HG03354 (cell line): ENCODE data around the gene ZNF500.
"Not testable (repeated sequence)": the region's sequence is repeated elsewhere in the genome, so short reads cannot be mapped to it uniquely, and the experiment has no call there.

Source experiments
- ATAC-seq: cut with Tn5 transposase; IDR thresholded peaks from one replicate; pipeline ENCODE4 v1.9.1; 2021; ENCODE audit warnings: mild to moderate bottlenecking; ENCODE audit not compliant: unreplicated experiment, poor library complexity, severe bottlenecking

Gene ZNF500

DNA sequence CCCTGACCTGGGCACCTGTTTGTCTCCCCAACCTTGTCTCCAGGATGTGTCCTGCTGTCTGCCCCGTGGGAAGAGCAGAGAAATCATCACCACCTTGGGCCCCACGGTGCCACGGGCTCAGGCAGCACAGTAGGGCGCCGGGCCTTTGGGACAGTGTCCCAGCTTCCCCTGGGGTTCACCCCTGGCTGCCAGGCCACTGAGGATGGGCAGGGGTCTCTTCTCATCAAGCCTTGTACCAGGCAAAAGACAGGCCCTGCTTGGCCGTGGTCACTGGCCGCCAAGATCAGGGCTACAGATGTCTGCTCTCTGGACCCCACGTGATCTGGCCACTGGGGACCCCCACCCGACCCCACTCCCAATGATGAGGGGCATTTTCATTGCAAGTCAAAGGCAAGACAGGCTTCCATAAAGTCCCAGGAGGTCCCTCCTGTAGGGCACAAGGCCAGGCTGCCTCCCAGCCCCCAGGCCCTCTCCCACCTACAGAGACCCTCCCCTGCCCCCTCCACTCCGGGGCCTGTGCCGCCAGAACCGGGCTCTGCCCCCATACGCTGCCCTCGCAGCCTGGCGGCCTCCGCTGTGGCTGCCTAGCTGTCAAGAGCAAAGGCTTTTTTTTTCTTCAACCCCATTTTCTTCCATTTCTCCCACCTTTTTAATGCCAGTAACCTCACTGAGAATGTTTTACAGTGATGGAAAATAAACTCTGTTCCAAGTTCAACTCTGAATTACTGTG, 18.1 kb downstream of the ZNF500 start:
- ATAC-seq: no peak

- ATAC-seq: no peak
Observed at GRCh38 chr16:4747906-4748681, 18.9 kb downstream of the ZNF500 start.

GRCh38 chr16:4746991-4747574, 19.9 kb downstream of the ZNF500 start:
- no peak for ATAC-seq

DNA sequence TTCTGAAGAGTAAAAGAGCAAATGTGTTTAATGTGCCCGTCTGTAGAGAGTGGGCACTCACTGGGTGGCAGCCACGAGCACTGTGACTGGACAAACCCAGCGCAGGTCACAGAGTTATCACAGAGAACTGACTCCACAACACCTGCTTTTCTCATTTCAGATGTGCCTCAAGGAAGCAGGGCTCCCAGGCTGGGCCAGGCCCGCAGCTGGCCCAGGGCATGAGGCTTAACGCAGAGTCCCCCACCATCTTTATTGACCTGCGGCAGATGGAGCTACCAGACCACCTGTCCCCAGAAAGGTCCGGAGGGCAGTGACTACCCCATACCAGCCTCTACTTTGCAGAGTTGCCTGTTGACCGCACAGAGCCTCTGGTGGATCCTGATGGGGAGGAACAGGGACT, 20.7 kb downstream of the ZNF500 start:
- no peak for ATAC-seq

- no peak for ATAC-seq
Observed at GRCh38 chr16:4745274-4745569, 21.7 kb downstream of the ZNF500 start.

- ATAC-seq: no peak
Observed at GRCh38 chr16:4744555-4745273, 22.2 kb downstream of the ZNF500 start.

DNA sequence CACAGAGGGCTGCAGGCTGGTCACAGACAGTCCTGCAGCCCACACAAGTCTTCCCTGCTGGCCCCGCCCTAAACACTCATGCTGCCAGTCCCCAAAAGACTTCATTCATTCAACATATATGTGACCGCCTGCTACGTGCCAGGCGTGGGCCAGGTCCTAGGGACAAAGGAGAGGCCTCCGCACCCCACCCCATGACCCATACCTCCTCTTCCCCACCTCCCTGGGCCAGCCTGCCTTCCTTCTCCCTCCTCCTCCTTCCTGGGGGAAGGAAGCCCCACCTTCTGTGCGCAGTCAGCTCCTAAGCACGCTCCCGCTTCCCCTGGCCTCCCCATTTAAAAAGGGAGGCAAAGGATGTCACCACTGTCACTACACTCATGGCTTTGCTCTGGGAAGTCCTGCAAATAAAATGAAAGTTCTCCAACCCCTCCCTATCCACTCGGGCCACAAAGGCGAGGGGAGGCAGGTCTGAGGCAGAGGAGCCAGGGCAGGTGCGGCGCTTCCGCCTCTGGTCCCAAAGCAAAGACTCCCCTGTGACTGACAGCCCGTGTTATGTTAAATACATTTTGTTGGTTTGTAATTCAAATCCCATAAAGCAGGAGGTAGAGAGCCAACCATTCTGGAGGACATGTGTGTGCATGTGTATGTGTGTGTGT, 23.6 kb downstream of the ZNF500 start:
- no peak for ATAC-seq

GRCh38 chr16:4738370-4738769, 28.6 kb downstream of the ZNF500 start:
- ATAC-seq: not testable (repeated sequence)

GRCh38 chr16:4737545-4737944, 29.4 kb downstream of the ZNF500 start:
- ATAC-seq: no peak

DNA sequence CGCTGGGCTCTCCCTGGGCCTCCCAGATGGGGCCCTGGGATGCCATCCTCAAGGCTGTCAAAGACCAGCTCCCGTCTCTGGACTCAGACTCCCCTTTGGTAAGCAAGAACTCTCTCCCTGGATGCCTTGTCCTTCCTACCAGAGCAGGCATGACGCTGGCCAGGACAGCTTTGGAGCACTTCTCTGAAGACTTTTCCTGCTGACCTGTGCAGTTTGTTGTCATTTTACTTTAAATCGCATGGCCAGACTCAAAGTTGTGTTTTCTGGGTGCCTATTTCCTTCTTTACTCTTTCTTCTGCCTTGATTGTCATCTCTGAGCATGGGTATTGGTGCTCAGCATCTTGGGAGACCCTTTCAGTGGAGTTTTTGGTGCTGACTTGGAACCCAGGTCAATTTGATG, 30.4 kb downstream of the ZNF500 start:
- ATAC-seq: no peak

GRCh38 chr16:4734730-4735535, 32.0 kb downstream of the ZNF500 start:
- peak; percentile 68 for ATAC-seq

DNA sequence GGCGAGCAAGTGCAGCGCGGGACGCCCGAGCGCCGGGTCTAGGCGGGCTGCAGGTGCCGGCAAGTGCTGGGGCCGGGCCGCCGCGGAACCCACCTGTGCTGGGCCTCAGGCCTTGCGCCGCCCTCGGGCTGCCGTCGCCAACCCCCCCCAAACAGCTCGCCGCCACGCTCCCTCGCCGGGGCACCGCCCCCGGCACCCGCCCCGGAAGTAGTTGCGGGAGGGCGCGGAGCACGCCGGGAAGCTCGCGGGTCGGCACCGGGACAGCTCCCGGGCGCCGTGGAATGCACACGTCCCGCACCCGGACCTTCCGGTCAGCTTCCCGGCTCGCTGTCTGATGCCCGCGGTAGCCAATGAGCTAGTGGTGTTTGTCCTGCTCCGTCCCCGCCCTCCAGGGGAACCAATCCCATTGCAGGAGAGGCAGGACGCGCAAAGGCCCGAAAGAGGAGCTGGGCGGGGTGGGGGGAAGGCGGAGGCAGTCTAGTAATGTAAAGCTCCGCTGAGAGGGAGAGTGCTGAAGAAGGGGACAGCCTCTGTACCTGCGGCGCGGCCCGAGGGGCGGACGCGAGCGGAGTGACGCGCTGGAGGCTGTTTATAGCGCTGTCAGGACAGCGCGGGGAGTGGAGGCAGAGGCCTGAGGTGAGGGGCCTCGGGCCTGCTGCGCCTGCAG, 32.8 kb downstream of the ZNF500 start, which contains the start of the genes ANKS3 and DNAAF8:
Gene ANKS3 (minus strand): TSS at position 209 of the 667 bp plus-strand sequence. CDS start 4,122 bp downstream, outside the sequence.
Gene DNAAF8 (plus strand): TSS at position 475 of the 667 bp plus-strand sequence. CDS start 1,978 bp downstream, outside the sequence.
- ATAC-seq: peak; percentile 75

DNA sequence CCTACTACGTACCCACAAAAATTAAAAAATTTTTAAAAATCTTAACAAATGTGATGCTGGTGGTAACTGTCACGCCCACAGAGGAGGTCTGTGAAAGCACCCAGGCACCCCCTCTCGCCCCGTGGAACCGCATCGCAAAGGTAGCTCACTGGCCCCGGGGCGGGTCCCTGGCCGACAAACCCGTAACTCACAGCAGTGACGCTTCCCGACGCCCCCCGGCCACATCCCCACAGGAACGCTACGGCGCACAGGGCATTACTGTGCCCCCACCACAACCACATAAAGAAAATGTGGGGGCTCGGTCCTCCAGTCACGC, 33.3 kb downstream of the ZNF500 start:
- ATAC-seq: peak; percentile 19

- ATAC-seq: no peak
Observed at GRCh38 chr16:4733211-4733742, 33.7 kb downstream of the ZNF500 start.

GRCh38 chr16:4729876-4730275, 37.1 kb downstream of the ZNF500 start:
- no peak for ATAC-seq

DNA sequence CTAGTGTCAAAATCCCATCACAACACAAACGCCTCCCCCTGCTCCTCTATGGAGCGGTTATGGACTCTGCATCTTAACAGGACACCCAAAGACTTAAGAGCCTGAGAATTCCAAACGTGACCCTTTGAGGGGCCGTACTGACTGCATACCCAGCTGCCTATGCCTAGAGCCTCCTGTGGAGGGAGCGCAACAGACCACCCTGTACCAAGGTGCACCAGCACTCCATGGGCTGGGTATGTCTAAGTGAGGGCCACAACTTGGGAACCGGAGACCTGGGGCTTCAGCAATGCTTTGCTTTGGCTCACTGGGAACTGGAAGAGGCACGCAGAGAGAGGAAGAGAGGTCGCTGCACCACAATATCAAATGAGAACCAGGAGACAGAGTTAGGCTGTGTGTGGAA, 38.3 kb downstream of the ZNF500 start:
- no peak for ATAC-seq

DNA sequence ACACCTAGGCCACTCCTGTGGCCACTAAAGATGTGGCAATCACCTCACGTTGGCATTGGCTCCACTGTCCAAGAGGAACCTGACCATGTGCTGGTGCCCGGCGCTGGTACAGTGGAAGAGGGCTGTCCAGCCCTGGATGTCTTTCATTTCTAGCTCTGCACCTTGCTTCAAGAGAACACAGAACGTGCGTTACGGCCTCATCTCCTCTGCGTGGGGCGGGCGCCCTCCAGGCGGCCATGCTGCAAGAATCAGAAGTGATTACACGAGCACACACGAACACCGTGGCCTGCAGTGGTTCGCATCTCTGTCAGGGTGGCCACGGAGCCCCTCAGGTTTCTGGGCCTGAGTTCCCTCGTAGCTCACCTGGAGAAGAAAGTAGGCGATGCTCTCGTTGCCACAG, 40.3 kb downstream of the ZNF500 start:
- ATAC-seq: no peak

GRCh38 chr16:4724661-4725270, 42.2 kb downstream of the ZNF500 start:
- no peak for ATAC-seq
